ENCODE results near the gene MEPE. TPM values are rescaled to one million over a fixed set of nuclear protein-coding genes. Genes with fewer than 3 reads are reported as not detected.
"Not testable (repeated sequence)": the region's sequence is repeated elsewhere in the genome, so short reads cannot be mapped to it uniquely, and the experiment has no call there.

MEPE gene
- total RNA-seq, 1 experiment from 2014 or later = not detected

DNA sequence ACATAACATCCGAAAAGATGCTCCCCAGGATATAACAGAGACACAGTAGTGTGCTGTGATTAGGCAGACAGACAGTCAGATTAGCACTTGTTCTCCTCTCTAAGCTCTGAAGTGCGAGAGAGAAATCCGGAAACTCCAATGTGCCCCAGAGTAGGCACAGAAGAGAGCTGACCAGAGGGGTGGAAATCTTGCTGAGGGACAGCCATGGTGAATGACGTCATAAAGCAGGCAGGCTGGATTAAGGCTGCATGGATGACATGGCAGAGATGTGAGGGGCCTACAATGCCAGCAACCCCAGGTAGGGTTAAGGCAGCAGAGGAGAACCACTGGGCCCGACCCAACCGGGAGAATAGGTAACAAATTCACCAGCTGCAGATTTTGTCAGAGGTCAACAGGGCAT is 53.3 kb downstream of the MEPE start:
- Histone ChIP-seq H3K4me1 (ENCODE audit: control insufficient read depth in 1 of 2, insufficient read depth in 2 of 2, low read length in 2 of 2) (no peaks in the 10 kb centered on the region), H3K9ac (ENCODE audit: low read length) (no peak overlapping the region), H3K27ac (ENCODE audit: low read depth, low read length) (no peak overlapping the region), H3K79me2 (ENCODE audit: insufficient read depth, low read length) (no peaks in the 10 kb centered on the region), H3K27me3 (ENCODE audit: insufficient read depth, low read length) (no peaks in the 10 kb centered on the region), H3K4me3 (replicated peaks in 1 of 2; ENCODE audit: low read depth in 1 of 2, low read length in 2 of 2) (no peak overlapping the region), H2AFZ (ENCODE audit: low read depth, low read length, poor library complexity, severe bottlenecking) (no peak overlapping the region), H3K36me3 (ENCODE audit: control insufficient read depth in 1 of 2, insufficient read depth in 2 of 2, low read length in 2 of 2) (no peaks in the 10 kb centered on the region), H3K9me2 (ENCODE audit: insufficient read depth) (no peaks in the 10 kb centered on the region), H4K20me1 (ENCODE audit: insufficient read depth) (no peaks in the 10 kb centered on the region), H3K9me3 (ENCODE audit: control insufficient read depth in 1 of 2, insufficient read depth in 1 of 2, low read depth in 1 of 2, low read length in 2 of 2) (no peaks in the 10 kb centered on the region), H3K4me2 (ENCODE audit: low read length) (no peak overlapping the region)
- BruUV-seq (replicated peaks) = no TSS peak
- ATAC-seq = no peak
- ChIA-PET RAD21 (ENCODE audit: low non-redundant PET in 1 of 2, low total read pairs in 2 of 2, uncharacterized antibody in 2 of 2, unreplicated experiment in 2 of 2) (no interaction called here), CTCF (no interaction called here), POLR2A (no interaction called here)
- intact Hi-C loops (cut with micrococcal nuclease) = no loop called here
- TF ChIP-seq ATF3 (IDR thresholded peaks at IDR 0.05) = no peak
- TF ChIP-seq FOSL1 (IDR thresholded peaks at IDR 0.05; ENCODE audit: low read depth) = no peak
- TF ChIP-seq RAD21 (IDR thresholded peaks at IDR 0.05; ENCODE audit: low read depth) = no peak
- no peak for TF ChIP-seq TCF7L2 (IDR thresholded peaks at IDR 0.05; ENCODE audit: borderline replicate concordance, extremely low read depth, insufficient read depth, insufficient read length)
- TF ChIP-seq MAX (IDR thresholded peaks at IDR 0.05) = no peak
- no peak for TF ChIP-seq YY1 (IDR thresholded peaks at IDR 0.05; ENCODE audit: extremely low read depth, insufficient replicate concordance, low read depth, low read length)
- no peak for DNase-seq (ENCODE audit: low read depth, low spot score)

DNA sequence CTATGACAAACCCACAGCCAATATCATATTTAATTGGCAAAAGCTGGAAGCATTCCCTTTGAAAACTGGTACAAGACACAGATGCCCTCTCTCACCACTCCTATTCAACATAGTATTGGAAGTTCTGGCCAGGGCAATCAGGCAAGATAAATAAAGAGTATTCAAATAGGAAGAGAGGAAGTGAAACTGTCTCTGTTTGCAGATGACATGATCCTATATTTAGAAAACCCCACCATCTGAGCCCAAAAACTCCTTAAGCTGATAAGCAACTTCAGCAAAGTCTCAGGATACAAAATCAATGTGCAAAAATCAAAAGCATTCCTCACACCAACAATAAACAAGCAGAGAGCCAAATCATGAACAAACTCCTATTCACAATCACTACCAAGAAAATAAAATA is 58.0 kb downstream of the MEPE start:
- H3K9me3 ChIP-seq (ENCODE audit: control insufficient read depth in 1 of 2, insufficient read depth in 1 of 2, low read depth in 1 of 2, low read length in 2 of 2); H3K36me3 ChIP-seq (ENCODE audit: control insufficient read depth in 1 of 2, insufficient read depth in 2 of 2, low read length in 2 of 2); CTCF ChIA-PET; BruUV-seq (replicated peaks); H3K4me1 ChIP-seq (ENCODE audit: control insufficient read depth in 1 of 2, insufficient read depth in 2 of 2, low read length in 2 of 2); RAD21 ChIA-PET (ENCODE audit: low non-redundant PET in 1 of 2, low total read pairs in 2 of 2, uncharacterized antibody in 2 of 2, unreplicated experiment in 2 of 2); intact Hi-C loops (cut with micrococcal nuclease); H3K4me2 ChIP-seq (ENCODE audit: low read length); H4K20me1 ChIP-seq (ENCODE audit: insufficient read depth); ATAC-seq; H3K4me3 ChIP-seq (replicated peaks in 1 of 2; ENCODE audit: low read depth in 1 of 2, low read length in 2 of 2); H3K9me2 ChIP-seq (ENCODE audit: insufficient read depth); H2AFZ ChIP-seq (ENCODE audit: low read depth, low read length, poor library complexity, severe bottlenecking); POLR2A ChIA-PET; DNase-seq (ENCODE audit: low read depth, low spot score); H3K9ac ChIP-seq (ENCODE audit: low read length); H3K79me2 ChIP-seq (ENCODE audit: insufficient read depth, low read length); H3K27me3 ChIP-seq (ENCODE audit: insufficient read depth, low read length); H3K27ac ChIP-seq (ENCODE audit: low read depth, low read length): not testable (repeated sequence)
